Measurements from ENCODE around the gene UQCRC1.

Gene UQCRC1

GRCh38 chr3:48609088-48610005, at the start of gene UQCRC1:
Gene UQCRC1 (minus strand): TSS chr3:48609646. CDS start chr3:48609620, 26 bp downstream.
- DNase-seq: peak; percentile 90

- DNase-seq: no peak
Observed at GRCh38 chr3:48656841-48657281, 47.4 kb upstream of the UQCRC1 start.

- no peak for DNase-seq
Observed at GRCh38 chr3:48656061-48656840, 46.8 kb upstream of the UQCRC1 start.

GRCh38 chr3:48655606-48656005, 46.2 kb upstream of the UQCRC1 start:
- no peak for DNase-seq

GRCh38 chr3:48655063-48655462, 45.6 kb upstream of the UQCRC1 start:
- DNase-seq: no peak

GRCh38 chr3:48652923-48653715, 43.7 kb upstream of the UQCRC1 start:
- no peak for DNase-seq

- no peak for DNase-seq
Observed at GRCh38 chr3:48651771-48652170, 42.3 kb upstream of the UQCRC1 start.

- no peak for DNase-seq
Observed at GRCh38 chr3:48650723-48651122, 41.3 kb upstream of the UQCRC1 start.

GRCh38 chr3:48648188-48648850, 38.9 kb upstream of the UQCRC1 start:
- no peak for DNase-seq

- DNase-seq: no peak
Observed at GRCh38 chr3:48647714-48648113, 38.3 kb upstream of the UQCRC1 start.

- no peak for DNase-seq
Observed at GRCh38 chr3:48644898-48645760, 35.7 kb upstream of the UQCRC1 start.

GRCh38 chr3:48642605-48643004, 33.2 kb upstream of the UQCRC1 start:
- no peak for DNase-seq

- no peak for DNase-seq
Observed at GRCh38 chr3:48641396-48641795, 31.9 kb upstream of the UQCRC1 start.

GRCh38 chr3:48639944-48640606, 30.6 kb upstream of the UQCRC1 start:
- DNase-seq: no peak

GRCh38 chr3:48637305-48637704, 27.9 kb upstream of the UQCRC1 start:
- no peak for DNase-seq

GRCh38 chr3:48636149-48636655, 26.8 kb upstream of the UQCRC1 start:
- DNase-seq: no peak

- DNase-seq: peak; percentile 95
Observed at GRCh38 chr3:48635222-48636021, 26.0 kb upstream of the UQCRC1 start, which contains the start of gene SLC26A6. Gene SLC26A6 (minus strand): TSS chr3:48635461. CDS start chr3:48635393, 68 bp downstream.

- DNase-seq: peak; percentile 44
Observed at GRCh38 chr3:48634661-48635221, 25.3 kb upstream of the UQCRC1 start.

- DNase-seq: no peak
Observed at GRCh38 chr3:48633743-48634142, 24.3 kb upstream of the UQCRC1 start.
